Ishikawa (cell line): ENCODE measurements around the gene CCSER2.

ENCODE experiments used
- CEBPB ChIP-seq: IDR thresholded peaks from 2 replicates; pipeline ENCODE4 v1.6.1; 2012
- CREB1 ChIP-seq: IDR thresholded peaks from 2 replicates; pipeline ENCODE4 v1.6.1; 2012; ENCODE audit warnings: low read depth
- EGR1 ChIP-seq: IDR thresholded peaks from 2 replicates; pipeline ENCODE4 v1.6.1; 2012
- EP300 ChIP-seq: IDR thresholded peaks from 2 replicates; pipeline ENCODE4 v1.6.1; 2012; ENCODE audit warnings: borderline replicate concordance
- FOXM1 ChIP-seq: IDR thresholded peaks from 2 replicates; pipeline ENCODE4 v1.6.1; 2012; ENCODE audit warnings: low read depth, borderline replicate concordance
- NFIC ChIP-seq: IDR thresholded peaks from 2 replicates; pipeline ENCODE4 v1.6.1; 2012
- RAD21 ChIP-seq: IDR thresholded peaks from 2 replicates; pipeline ENCODE4 v1.6.1; 2012; ENCODE audit warnings: low read depth
- TAF1 ChIP-seq: IDR thresholded peaks from 2 replicates; pipeline ENCODE4 v1.6.1; 2012; ENCODE audit warnings: low read depth, mild to moderate bottlenecking
- TCF12 ChIP-seq: IDR thresholded peaks from 2 replicates; pipeline ENCODE4 v1.6.1; 2012; ENCODE audit warnings: low read depth
- TEAD4 ChIP-seq: IDR thresholded peaks from 2 replicates; pipeline ENCODE4 v1.6.1; 2012
- YY1 ChIP-seq: IDR thresholded peaks from 2 replicates; pipeline ENCODE4 v1.6.1; 2012; ENCODE audit warnings: low read depth
- ZBTB7A ChIP-seq: IDR thresholded peaks from 2 replicates; pipeline ENCODE4 v1.6.1; 2012; ENCODE audit warnings: low read depth
- TF ChIP-seq, protein P1 (sequence below): IDR thresholded peaks from 2 replicates; pipeline ENCODE4 v1.6.1; 2012
- TF ChIP-seq, protein P2 (sequence below): IDR thresholded peaks from 2 replicates; pipeline ENCODE4 v1.6.1; 2012
- TF ChIP-seq, protein P3 (sequence below): IDR thresholded peaks from 2 replicates; pipeline ENCODE4 v1.6.1; 2012; ENCODE audit warnings: low read depth, mild to moderate bottlenecking

The CCSER2 gene

DNA sequence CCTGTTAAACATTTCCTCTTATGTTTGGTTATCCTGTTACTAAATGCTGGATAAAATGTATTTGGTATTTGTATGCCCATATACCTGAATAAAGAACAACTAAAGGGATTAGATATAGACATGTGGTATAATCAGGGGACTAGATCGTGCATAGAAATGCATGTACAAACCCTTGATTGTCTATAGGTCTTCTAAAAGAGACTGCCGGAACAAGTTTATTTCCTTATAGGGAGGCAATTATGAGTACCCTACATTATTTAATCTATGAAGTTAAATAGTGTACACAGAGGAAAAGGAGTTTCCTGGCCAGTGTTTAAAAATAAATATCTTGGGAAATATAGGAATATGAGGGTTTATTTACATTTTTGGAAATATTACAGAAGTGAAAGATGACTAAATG, 44.6 kb downstream of the CCSER2 start:
- TF ChIP-seq CEBPB (no peak), EP300 (no peak), NFIC (no peak), EGR1 (no peak), CREB1 (no peak), TCF12 (no peak), RAD21 (no peak), YY1 (no peak), FOXM1 (no peak), TEAD4 (no peak), TAF1 (no peak), ZBTB7A (no peak)
- TF ChIP-seq, protein P1, sequence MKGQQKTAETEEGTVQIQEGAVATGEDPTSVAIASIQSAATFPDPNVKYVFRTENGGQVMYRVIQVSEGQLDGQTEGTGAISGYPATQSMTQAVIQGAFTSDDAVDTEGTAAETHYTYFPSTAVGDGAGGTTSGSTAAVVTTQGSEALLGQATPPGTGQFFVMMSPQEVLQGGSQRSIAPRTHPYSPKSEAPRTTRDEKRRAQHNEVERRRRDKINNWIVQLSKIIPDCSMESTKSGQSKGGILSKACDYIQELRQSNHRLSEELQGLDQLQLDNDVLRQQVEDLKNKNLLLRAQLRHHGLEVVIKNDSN = no peak
- TF ChIP-seq, protein P2, sequence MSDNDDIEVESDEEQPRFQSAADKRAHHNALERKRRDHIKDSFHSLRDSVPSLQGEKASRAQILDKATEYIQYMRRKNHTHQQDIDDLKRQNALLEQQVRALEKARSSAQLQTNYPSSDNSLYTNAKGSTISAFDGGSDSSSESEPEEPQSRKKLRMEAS = no peak
- TF ChIP-seq, protein P3, sequence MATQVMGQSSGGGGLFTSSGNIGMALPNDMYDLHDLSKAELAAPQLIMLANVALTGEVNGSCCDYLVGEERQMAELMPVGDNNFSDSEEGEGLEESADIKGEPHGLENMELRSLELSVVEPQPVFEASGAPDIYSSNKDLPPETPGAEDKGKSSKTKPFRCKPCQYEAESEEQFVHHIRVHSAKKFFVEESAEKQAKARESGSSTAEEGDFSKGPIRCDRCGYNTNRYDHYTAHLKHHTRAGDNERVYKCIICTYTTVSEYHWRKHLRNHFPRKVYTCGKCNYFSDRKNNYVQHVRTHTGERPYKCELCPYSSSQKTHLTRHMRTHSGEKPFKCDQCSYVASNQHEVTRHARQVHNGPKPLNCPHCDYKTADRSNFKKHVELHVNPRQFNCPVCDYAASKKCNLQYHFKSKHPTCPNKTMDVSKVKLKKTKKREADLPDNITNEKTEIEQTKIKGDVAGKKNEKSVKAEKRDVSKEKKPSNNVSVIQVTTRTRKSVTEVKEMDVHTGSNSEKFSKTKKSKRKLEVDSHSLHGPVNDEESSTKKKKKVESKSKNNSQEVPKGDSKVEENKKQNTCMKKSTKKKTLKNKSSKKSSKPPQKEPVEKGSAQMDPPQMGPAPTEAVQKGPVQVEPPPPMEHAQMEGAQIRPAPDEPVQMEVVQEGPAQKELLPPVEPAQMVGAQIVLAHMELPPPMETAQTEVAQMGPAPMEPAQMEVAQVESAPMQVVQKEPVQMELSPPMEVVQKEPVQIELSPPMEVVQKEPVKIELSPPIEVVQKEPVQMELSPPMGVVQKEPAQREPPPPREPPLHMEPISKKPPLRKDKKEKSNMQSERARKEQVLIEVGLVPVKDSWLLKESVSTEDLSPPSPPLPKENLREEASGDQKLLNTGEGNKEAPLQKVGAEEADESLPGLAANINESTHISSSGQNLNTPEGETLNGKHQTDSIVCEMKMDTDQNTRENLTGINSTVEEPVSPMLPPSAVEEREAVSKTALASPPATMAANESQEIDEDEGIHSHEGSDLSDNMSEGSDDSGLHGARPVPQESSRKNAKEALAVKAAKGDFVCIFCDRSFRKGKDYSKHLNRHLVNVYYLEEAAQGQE = no peak

DNA sequence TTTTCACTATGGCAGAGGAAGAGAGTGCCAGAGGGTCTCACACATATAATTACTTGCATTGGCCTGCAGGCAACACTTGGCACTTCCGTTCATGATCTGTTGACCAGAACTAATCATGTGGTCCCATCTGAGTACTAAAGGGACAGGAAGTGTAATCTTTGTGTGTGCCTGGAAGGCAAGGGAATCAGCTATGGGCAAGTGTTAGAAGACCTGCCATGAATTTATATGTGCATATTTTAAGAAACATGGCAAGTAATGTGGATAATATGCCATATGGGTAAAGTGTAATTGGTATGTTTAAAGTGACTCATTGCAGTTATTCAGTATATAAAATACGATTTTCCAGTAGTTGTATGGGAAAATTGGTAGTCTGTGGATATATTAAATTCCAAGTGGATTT, 46.1 kb downstream of the CCSER2 start:
- TF ChIP-seq NFIC (no peak), YY1 (no peak), EGR1 (no peak), RAD21 (no peak), CREB1 (no peak), EP300 (no peak), TEAD4 (no peak), CEBPB (no peak), TCF12 (no peak), ZBTB7A (no peak), TAF1 (no peak)
- TF ChIP-seq, protein P2 = no peak
- TF ChIP-seq, protein P3 = no peak
- TF ChIP-seq, protein P1 = no peak

DNA sequence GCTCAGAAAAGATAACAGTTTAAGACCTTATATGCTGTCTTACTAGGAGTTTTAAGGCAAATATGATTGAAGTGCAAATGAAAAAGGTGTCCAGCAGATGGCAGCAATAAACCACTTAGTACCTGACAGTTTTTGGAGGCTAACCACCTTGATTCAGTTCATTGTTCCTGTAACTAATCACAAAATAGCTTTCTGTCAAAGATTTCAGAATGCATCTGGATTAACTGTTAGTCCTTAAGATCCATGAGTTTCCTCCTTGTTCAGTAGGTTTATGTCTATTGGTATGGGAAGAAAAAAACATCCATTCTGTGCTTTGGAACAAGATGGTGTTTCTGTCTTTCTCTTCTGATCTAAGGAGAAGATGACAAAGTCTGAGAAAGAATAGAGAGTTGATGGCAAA, 46.6 kb downstream of the CCSER2 start:
- TF ChIP-seq RAD21 (peak; percentile 83), NFIC (no peak)

DNA sequence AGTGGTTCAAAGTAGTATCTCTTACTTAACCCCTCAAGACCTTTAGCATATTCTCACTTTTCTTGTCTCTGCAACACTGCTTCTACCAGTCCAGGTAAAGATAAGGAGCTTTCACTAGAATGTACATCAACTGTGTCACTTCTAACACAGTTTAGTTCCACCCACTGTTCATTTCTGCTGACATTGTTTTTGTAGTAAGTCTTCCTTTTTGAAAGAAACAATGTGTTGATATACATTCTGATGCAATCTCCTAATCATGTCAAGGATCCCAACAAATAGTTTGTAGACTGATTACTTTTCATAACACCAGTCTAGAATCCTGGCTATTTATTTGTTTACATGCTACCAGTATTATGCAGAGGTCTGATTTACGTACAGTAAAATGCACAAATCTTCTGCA, 47.5 kb downstream of the CCSER2 start:
- TF ChIP-seq NFIC = no peak
- TF ChIP-seq ZBTB7A = no peak
- TF ChIP-seq YY1 = no peak
- no peak for TF ChIP-seq TAF1

DNA sequence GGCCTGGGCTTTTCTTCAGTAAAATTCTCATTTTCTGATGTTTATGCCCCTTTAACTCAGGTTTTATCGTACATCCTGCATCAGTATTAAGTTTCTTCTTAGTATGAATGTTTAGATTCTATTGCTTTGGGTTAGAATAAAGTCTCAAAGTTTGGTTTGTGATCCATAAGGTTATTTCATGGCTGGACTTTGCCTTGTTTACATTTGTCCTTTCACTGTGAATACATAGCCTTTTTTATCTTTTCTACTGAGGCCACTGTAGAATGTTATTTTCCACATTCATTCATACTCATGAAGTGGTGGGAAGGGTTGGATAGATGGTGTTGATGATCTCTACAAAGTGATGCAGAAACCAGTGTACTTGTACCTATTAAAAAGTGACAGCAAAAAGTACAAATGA, 59.8 kb downstream of the CCSER2 start:
- TF ChIP-seq EGR1 (no peak), EP300 (no peak), TAF1 (no peak), CEBPB (no peak)

DNA sequence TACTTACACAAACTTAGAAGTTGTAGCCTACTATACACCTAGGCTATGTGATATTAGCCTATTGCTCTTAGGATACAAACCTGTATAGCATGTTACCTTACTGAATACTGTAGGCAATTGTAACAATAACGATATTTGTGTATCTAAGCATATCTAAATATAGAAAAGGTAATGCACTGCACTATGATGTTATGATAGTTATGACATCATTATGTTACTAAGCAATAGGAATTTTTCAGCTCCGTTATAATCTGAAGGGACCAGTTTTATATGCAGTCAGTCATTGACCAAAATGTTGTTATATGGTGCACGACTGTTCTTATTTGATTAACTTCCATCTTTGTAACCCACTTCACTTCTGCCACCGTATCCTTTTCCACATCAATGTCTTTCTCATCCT, 62.0 kb downstream of the CCSER2 start:
- TF ChIP-seq RAD21 (no peak), ZBTB7A (no peak), TCF12 (no peak), CEBPB (no peak), CREB1 (no peak), EP300 (no peak), TAF1 (no peak), EGR1 (no peak), TEAD4 (no peak)

DNA sequence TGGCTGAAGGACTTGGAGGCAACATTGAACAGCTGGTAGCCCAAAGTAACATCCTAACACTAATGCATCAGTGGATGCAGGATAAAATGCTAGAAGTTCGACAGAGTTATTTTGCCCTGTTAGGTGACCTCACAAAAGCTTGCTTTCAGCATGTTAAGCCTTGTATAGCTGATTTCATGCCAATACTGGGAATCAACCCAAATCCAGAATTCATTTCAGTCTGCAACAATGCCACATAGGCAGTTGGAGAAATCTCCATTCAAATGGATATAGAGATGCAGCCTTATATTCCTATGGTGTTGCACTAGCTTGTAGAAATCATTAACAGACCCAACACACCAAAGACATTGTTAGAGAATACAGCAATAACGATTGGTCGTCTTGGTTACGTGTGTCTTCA, 62.9 kb downstream of the CCSER2 start:
- TF ChIP-seq, protein P1 = no peak
- TF ChIP-seq EP300 (no peak), ZBTB7A (no peak), NFIC (no peak), CEBPB (no peak), YY1 (no peak), CREB1 (no peak), TEAD4 (no peak), TAF1 (no peak), TCF12 (no peak), EGR1 (no peak), RAD21 (no peak), FOXM1 (no peak)
- TF ChIP-seq, protein P2 = no peak
- TF ChIP-seq, protein P3 = no peak
